Mononuclear cell (primary cell): ENCODE data around the gene PAK6. TPM values are rescaled to one million over a fixed set of nuclear protein-coding genes. Genes with fewer than 3 reads are reported as not detected.

Experiments used
- H3K27me3 ChIP-seq: 2 replicates; pipeline ENCODE4 v1.6.0; 2011; ENCODE audit warnings: low read length, control low read depth; ENCODE audit not compliant: insufficient read depth
- H3K4me1 ChIP-seq: 2 replicates; pipeline ENCODE4 v1.5.1; 2011; ENCODE audit warnings: mild to moderate bottlenecking, low read length, control low read depth; ENCODE audit not compliant: insufficient read depth
- H3K4me3 ChIP-seq: 2 replicates; pipeline ENCODE4 v1.5.1; 2011; ENCODE audit warnings: mild to moderate bottlenecking, low read length, moderate library complexity
- H3K9me3 ChIP-seq: 2 replicates; pipeline ENCODE4 v1.5.1; 2011; ENCODE audit warnings: low read depth, mild to moderate bottlenecking, control low read depth, low read length
- total RNA-seq: library from RNA; depleted of rRNA; stranded (reverse); fragments of >200 nt; gene quantifications from one replicate; pipeline ENCODE4 v1.2.3, GENCODE V29; 2012

Gene PAK6
- total RNA-seq, 1 donor, result 0.42 TPM

DNA sequence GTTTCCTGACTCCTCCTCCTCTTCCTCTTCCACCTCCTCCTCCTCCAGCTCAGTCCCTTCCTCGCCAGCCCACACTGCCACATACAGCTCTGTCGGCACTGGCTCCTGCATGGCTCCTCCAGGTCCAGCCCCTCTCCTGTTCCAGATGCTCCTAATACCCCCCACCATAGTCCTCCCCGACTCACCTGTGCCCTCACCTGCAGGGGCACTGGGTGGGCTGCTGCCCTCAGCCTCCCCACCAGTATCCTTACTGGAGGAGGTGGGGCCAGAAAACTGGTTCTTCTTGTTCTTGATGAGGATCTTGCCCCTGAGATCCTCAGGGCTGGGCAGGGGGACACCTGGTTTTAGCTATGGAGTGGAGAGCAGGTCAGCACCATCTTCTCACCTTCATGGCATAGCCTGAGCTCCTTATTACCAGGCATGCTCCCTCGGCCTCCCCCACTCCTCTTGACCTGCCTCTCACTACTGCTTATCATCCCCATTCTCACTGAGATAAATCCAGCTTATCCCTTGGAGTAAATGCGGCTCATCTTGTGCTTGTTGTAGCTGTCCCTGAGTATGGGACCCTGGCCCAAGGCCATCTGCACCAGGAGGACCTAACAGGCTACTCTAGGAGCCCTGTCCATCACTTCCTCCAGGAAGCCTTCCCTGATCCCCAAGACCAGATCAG lies 57.8 kb downstream of the PAK6 start:
- Histone ChIP-seq H3K4me1 (peaks cover 7% of the 10 kb centered on the region), H3K27me3 (no peaks in the 10 kb centered on the region), H3K9me3 (no peaks in the 10 kb centered on the region), H3K4me3 (no peak overlapping the region)

DNA sequence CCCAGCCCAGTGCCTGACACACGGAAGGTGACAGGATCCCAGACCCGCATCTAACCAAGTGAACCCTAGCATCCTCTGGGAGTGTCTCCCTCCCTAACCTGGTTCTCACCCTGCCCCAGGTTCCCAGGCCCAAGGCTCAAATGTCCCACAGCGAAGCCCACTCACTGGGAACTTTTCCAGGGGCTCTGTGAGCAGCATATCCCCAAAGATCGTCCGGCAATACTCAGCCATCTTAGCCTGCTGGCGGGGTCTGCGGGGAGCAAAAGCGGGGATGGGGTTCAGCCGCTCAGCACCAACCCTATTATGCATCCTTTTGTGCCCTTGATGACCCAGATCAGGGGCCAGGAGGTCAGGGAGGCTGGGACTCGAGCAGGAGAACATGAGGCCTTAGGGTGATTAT lies 58.5 kb downstream of the PAK6 start:
- H3K4me3 ChIP-seq, result no peak overlapping the region
- H3K9me3 ChIP-seq, result no peaks in the 10 kb centered on the region
- peaks cover 12% of the 10 kb centered on the region for H3K4me1 ChIP-seq
- no peaks in the 10 kb centered on the region for H3K27me3 ChIP-seq

DNA sequence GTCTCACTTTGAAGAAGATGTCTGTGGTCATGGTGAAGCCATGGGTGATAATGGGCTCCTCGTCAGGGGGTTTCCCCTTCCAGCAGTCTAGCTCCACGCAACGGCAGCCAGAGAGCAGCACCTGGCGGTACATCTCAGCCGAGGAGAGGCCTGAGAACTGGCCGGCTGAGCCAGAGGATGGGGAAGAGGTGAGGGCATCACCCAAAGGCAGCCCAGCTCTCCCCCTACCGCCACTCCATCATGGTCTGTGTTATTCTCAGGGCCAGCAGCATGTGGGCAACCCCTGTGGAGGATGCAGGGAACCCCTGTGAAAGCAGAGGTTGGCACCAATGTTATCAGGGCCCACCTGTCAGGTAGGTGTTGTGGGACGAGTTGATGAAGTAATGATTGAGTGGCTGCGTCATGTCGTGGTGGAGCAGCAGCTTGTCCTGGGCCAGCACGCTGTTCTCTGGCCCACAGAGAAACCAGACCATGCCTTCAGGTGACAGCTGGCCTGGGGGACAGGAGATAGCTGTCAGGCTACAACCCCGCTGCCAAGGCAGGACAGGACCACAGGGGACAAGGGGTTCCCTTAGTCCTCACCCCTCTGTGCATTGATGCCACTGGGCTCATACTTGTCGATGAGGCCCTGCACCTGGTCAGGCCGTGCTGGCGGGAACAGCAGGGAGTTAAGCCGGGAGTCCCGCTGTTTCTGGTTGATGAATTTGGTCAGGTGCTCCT lies 59.5 kb downstream of the PAK6 start:
- no peaks in the 10 kb centered on the region for H3K9me3 ChIP-seq
- no peak overlapping the region for H3K4me3 ChIP-seq
- H3K4me1 ChIP-seq, result peaks cover 13% of the 10 kb centered on the region
- H3K27me3 ChIP-seq, result no peaks in the 10 kb centered on the region

DNA sequence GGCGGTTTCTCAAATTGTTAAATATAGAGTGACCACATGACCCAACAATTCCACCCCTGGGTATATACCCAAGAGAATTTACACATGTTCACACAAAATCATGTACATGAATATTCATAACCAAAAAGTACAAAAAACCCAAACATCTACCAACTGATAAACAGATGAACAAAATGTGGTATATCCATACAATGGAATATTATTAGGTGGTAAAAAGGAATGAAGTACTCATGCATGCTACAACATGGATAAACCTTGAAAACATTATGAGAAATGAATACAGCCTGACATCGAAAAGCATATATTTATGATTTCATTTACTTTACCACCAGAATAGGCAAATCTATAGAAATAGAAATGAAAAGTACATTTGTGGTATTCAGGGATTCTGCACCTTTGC lies 61.5 kb downstream of the PAK6 start:
- Histone ChIP-seq H3K9me3 (no peaks in the 10 kb centered on the region), H3K4me1 (peaks cover 30% of the 10 kb centered on the region), H3K4me3 (no peak overlapping the region), H3K27me3 (no peaks in the 10 kb centered on the region)

DNA sequence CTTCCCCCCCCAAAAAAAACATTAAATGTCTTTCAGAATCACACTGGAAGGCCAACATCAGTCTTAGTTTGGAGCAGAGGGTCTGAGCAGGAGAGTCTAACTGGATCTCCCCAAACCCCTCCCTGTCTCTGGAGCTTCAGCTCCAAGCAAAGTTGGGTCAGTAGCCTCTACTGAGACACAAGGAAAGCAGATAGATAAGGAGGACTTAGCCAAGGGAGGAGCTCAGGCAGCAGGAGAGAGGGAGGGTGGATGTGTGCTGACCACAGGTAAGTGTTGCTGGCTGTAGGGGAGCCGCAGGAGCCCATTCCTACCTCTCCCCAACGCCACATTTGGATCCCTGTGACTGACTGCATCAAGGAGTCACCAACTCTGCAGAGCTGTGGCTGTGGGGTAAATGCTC lies 61.9 kb downstream of the PAK6 start:
- Histone ChIP-seq H3K9me3 (no peaks in the 10 kb centered on the region), H3K4me3 (no peak overlapping the region), H3K4me1 (peaks cover 34% of the 10 kb centered on the region), H3K27me3 (no peaks in the 10 kb centered on the region)

DNA sequence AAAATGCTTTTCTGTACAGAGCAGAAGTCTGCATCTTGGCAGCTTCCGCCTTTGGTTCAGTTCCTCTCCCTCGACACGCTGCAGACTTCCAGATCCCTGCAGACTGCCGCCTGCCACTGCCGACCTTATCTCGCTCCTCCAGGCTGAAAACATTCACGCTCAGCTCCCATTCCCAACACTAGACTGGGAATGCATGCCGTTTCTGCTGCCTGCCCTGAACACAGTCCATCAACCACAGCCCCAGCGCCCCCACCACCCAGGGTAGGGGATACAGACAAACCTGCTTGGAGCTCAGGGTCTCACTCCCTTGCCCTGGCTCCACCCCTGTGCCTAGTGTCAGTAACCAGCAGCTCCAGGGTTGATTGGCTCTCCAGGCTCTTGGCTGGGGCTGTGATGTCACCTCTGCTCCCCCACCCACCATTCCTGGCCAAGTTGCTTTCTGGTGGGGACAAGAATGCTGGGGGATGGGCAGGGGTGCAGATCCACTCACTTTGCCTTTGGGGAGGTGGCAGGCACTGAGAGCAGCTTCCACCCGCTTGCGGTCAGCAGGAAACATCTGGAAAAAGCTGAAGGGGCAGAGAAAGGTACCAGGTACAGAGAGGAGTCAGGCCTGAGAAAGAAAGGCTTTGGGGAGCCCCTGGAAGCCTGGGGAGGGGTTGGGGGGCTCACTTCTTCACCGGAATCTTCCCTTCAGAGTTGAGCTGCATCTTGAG lies 62.8 kb downstream of the PAK6 start:
- no peaks in the 10 kb centered on the region for H3K9me3 ChIP-seq
- peaks cover 42% of the 10 kb centered on the region for H3K4me1 ChIP-seq
- H3K4me3 ChIP-seq, result no peak overlapping the region

DNA sequence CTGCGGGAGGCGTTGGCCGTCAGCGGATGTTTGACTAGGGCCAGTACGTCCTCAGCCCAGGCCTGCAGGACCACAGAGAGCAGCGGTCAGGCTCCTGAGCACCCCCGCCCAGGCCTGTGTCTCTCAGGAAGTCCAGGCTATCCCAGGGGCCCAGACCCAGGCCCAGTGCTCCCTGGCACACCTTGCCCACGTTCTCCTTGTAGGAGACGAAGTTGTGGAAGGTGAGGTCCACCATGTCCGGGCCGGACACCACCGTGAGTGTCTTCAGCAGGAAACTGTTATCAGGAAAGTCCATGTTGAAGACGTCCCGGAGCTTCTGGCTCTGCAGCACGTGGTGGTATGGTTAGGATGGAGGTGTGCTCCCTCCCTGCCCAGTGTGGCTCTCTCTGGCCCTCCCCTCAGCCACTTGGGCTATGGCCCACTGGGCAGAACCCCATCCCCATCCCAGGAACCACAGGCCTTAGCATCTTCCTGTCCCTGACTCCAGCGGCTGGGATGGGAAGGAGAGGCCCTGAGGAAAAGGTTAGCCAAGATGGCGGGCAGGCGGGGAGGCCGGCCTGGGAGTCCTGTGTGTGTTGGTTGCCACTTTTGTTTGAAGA lies 63.5 kb downstream of the PAK6 start:
- H3K9me3 ChIP-seq, result no peaks in the 10 kb centered on the region
- H3K27me3 ChIP-seq, result no peaks in the 10 kb centered on the region
- H3K4me1 ChIP-seq, result peaks cover 42% of the 10 kb centered on the region
- no peak overlapping the region for H3K4me3 ChIP-seq

More for the DNA sequence above, 62.8 kb downstream of the PAK6 start:
- H3K27me3 ChIP-seq, result no peaks in the 10 kb centered on the region

DNA sequence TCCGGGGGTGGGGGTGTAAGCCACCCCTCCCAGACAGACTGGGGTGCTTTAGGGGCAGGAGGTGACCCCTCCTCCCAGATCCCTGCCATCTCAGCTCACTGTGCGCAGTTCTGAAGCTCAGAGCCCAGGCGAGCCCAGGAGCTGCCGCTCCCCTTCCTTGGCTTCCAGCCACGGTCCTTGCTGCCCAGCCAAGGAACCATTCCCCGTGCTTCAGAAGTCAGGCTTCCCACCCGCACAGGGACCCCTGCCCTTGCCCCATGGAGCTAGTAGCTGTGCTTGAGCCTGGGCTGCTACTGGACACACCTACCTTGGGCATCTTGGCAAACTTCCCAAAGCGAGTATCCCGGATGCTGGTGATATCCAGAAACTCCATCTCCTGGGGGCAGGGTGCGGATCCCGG lies 64.1 kb downstream of the PAK6 start:
- Histone ChIP-seq H3K9me3 (no peaks in the 10 kb centered on the region), H3K27me3 (no peaks in the 10 kb centered on the region), H3K4me1 (peaks cover 42% of the 10 kb centered on the region), H3K4me3 (no peak overlapping the region)

DNA sequence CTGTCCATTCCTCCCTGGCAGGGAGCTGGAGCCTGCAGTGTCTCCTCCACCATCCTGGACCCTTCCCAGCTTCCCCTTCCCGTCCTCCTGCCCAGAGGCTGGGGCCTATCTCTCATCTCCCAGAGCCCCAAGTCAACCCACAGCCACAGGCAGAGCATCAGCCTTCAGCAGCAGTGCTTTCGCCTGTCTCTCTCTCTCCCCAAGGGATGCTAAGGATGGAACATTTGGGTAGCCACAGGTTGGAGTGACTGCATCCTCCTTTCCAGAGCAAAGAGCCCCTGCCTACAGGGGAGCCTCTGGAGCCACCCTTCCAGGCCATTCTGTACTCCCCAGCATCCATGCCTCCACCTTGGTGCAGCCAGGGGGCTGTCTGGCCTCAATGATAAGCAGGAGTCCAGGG lies 64.7 kb downstream of the PAK6 start:
- no peak overlapping the region for H3K4me3 ChIP-seq
- H3K4me1 ChIP-seq, result peaks cover 43% of the 10 kb centered on the region
- no peaks in the 10 kb centered on the region for H3K27me3 ChIP-seq
- no peaks in the 10 kb centered on the region for H3K9me3 ChIP-seq

DNA sequence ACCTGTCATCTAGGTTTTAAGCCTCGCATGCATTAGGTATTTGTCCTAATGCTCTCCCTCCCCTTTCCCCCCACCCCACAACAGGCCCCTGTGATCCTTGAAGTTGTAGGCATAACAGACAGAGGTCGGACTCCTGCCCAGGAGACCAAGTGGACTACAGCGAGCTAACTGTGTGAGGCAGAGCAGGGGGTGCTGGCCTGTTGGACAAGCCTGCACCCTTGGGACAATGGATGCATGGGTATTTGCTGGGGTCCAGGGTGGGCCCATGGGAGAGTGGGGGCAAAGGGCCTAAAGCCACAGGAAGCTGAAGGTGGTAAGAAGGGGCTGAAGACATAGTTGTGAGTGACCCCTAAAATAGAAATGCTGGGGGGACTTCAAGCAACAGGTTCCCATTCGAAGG lies 66.4 kb downstream of the PAK6 start:
- H3K9me3 ChIP-seq, result no peaks in the 10 kb centered on the region
- H3K4me3 ChIP-seq, result no peak overlapping the region
- no peaks in the 10 kb centered on the region for H3K27me3 ChIP-seq
- peaks cover 60% of the 10 kb centered on the region for H3K4me1 ChIP-seq

DNA sequence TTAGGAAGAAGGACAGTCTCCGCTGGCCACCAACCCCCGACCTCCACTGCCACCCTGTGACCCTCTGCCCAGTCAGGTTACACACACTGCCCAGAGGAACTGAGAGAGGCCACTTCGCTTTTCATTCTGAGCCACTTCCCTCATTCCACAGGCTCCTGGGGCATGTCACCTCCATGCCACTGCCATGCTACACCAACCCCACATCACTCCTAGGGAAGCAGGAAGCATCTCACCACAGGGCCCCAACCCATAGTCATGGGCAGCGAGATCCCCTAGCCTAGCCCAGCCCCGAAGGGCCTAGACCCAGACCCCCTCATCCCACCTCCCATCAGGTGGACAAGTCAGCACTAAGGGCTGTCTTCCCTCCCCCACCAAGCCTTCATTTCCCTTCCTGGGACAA lies 67.5 kb downstream of the PAK6 start:
- Histone ChIP-seq H3K4me1 (peaks cover 58% of the 10 kb centered on the region), H3K9me3 (no peaks in the 10 kb centered on the region), H3K4me3 (peak overlapping the region; percentile 65), H3K27me3 (no peaks in the 10 kb centered on the region)

DNA sequence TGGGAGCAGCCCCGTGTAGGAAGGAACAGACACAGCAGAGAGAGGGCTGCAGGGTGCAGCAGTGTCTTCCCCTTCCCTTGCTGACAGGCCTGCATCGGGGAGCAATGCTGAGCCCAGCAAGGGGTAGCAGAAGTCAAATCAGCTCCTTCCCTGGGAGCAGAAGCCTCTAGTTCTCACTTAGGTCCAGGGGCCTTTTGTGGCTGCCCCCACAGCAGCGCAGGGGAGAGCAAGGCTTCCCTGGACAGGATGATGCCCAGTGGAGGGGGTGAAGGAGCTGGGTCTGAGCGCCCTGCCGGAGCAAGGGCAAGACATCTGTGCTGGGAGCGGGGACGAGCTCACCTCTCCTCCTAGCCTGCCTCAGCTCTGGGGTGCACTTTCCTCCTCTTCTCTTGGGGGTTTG lies 68.0 kb downstream of the PAK6 start:
- H3K4me1 ChIP-seq, result peaks cover 54% of the 10 kb centered on the region
- H3K9me3 ChIP-seq, result no peaks in the 10 kb centered on the region
- no peaks in the 10 kb centered on the region for H3K27me3 ChIP-seq
- peak overlapping the region; percentile 65 for H3K4me3 ChIP-seq

DNA sequence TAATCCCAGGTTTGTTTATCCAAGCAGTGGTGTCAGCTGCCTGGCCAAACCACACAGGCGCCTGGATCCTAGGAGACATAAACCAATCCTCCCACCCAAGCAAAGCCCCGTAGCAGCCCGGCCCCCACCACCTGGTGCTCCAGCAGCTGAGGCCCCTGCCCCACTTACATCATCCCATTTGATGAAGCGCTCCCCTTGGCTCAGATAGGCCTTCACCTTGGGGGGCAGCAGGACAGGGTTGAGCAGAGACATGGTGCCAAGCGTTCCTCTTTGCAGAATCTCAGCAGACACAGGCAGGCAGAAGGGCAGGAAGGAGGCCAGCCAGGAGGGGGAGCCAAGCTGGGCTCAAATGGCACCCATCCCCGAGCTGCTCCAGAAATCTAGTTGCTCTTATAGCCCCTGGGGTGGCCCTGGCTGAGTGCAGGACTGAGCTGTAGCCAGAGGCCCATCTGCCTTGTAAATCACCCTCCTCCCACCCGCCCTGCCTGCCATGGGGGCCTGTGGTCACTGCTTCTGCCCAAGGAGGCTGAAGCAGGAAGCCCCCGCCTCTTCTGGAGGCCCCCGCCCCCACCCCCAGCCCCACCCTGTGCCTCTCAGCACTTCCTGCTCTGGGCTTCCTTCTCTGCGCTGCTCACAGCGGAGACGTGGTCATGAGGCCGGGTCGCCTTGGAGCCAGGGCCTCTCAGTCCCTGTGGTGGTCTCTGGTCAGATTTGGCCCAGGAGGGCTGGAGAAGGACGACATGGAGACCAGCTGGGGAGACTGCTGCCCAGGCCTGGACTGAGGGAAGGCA lies 68.8 kb downstream of the PAK6 start, which contains the start of gene PLCB2:
PLCB2 (minus strand) TSS at position 515 of the 791 bp plus-strand sequence; CDS start at position 252, 263 bp downstream.
- H3K9me3 ChIP-seq, result no peaks in the 10 kb centered on the region
- H3K4me1 ChIP-seq, result peaks cover 49% of the 10 kb centered on the region
- H3K27me3 ChIP-seq, result no peaks in the 10 kb centered on the region
- peak within 1 kb of the TSS; percentile 65 for H3K4me3 ChIP-seq

DNA sequence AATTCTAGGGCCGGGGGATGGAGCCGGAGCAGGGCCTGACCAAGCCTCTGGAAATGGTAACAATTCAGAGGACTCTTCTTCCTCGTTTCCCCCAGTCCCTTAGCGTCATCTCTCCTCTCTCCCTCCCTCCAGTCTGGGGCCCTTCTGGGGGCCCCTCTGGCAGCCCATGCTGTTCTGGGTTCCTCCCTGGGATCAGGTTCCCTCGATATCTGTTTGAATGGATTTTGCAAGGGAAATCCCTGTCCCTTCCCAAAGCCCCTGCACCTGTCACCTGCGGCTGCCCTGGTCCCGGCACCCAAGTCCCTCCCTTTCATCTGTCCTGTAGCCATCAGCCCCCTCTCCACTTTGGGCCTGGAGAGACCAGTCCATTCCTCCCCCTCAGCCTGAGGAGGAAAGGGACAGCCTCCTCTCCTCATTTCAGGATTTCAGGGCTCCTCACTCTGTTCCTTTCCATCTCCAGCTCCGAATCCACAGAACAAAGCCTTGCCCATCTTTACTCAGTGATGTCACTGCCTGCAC lies 70.5 kb downstream of the PAK6 start:
- H3K4me3 ChIP-seq, result peak overlapping the region; percentile 65
- no peaks in the 10 kb centered on the region for H3K27me3 ChIP-seq
- H3K9me3 ChIP-seq, result no peaks in the 10 kb centered on the region
- peaks cover 59% of the 10 kb centered on the region for H3K4me1 ChIP-seq
